SK-N-SH treated with all-trans-retinoic acid at 6 μM for 48 hours (cell line): Measurements from ENCODE around the gene ADCY5.

Experiments used
- ATAC-seq: fragments of 200-7000 bp; cut with Tn5 transposase; 3 replicates; pipeline ENCODE4 v1.9.1; 2020; ENCODE audit warnings: mild to moderate bottlenecking, moderate library complexity
- ARNTL ChIP-seq: fragments of 450-650 bp; formaldehyde crosslinking; IDR thresholded peaks from 2 replicates; pipeline ENCODE4 v1.5.0; 2020; ENCODE audit warnings: low read depth, mild to moderate bottlenecking, moderate library complexity, borderline replicate concordance
- BACH2 ChIP-seq: fragments of 250-450 bp; sonication (Bioruptor Pico); IDR thresholded peaks from 2 replicates; pipeline ENCODE4 v1.9.0; 2021; ENCODE audit warnings: mild to moderate bottlenecking, borderline replicate concordance
- CREB5 ChIP-seq: fragments of 250-450 bp; sonication (Bioruptor Pico); IDR thresholded peaks from 2 replicates; pipeline ENCODE4 v1.5.1; 2020; ENCODE audit warnings: low read depth, mild to moderate bottlenecking, moderate library complexity
- CSDC2 ChIP-seq: fragments of 250-450 bp; sonication (Bioruptor Pico); IDR thresholded peaks from 2 replicates; pipeline ENCODE4 v1.5.0; 2020; ENCODE audit warnings: mild to moderate bottlenecking, moderate library complexity
- CSRNP3 ChIP-seq: fragments of 250-450 bp; sonication (Bioruptor Pico); IDR thresholded peaks from 2 replicates; pipeline ENCODE4 v1.5.1; 2021; ENCODE audit warnings: mild to moderate bottlenecking, moderate library complexity
- ESRRG ChIP-seq: fragments of 250-450 bp; sonication (Bioruptor Pico); IDR thresholded peaks from 2 replicates; pipeline ENCODE4 v1.6.1; 2021; ENCODE audit warnings: mild to moderate bottlenecking
- GLIS3 ChIP-seq: fragments of 250-450 bp; sonication (Bioruptor Pico); IDR thresholded peaks from 2 replicates; pipeline ENCODE4 v1.5.0; 2020; ENCODE audit warnings: mild to moderate bottlenecking, moderate library complexity
- ISL1 ChIP-seq: fragments of 250-450 bp; sonication (Bioruptor Pico); IDR thresholded peaks from 2 replicates; pipeline ENCODE4 v2.1.2; 2022; ENCODE audit warnings: mild to moderate bottlenecking, moderate library complexity
- OSR1 ChIP-seq: fragments of 250-450 bp; sonication (Bioruptor Pico); IDR thresholded peaks from 2 replicates; pipeline ENCODE4 v1.8.0; 2022; ENCODE audit warnings: moderate library complexity, mild to moderate bottlenecking, inconsistent platforms
- PATZ1 ChIP-seq: fragments of 250-450 bp; sonication (Bioruptor Pico); IDR thresholded peaks from 2 replicates; pipeline ENCODE4 v1.8.0; 2020; ENCODE audit warnings: mild to moderate bottlenecking, moderate library complexity, borderline replicate concordance
- POU6F1 ChIP-seq: fragments of 250-450 bp; sonication (Bioruptor Pico); IDR thresholded peaks from 2 replicates; pipeline ENCODE4 v1.8.0; 2021; ENCODE audit warnings: low read depth, mild to moderate bottlenecking, moderate library complexity, borderline replicate concordance
- PPARA ChIP-seq: fragments of 250-450 bp; sonication (Bioruptor Pico); IDR thresholded peaks from 2 replicates; pipeline ENCODE4 v1.5.0; 2020; ENCODE audit warnings: mild to moderate bottlenecking, borderline replicate concordance
- RARB ChIP-seq: fragments of 250-450 bp; sonication (Bioruptor Pico); IDR thresholded peaks from 2 replicates; pipeline ENCODE4 v1.8.0; 2021; ENCODE audit warnings: mild to moderate bottlenecking, moderate library complexity
- SNAI2 ChIP-seq: fragments of 250-450 bp; sonication (Bioruptor Pico); IDR thresholded peaks from 2 replicates; pipeline ENCODE4 v1.5.0; 2020; ENCODE audit warnings: mild to moderate bottlenecking, moderate library complexity
- TCF4 ChIP-seq: fragments of 250-450 bp; sonication (Bioruptor Pico); IDR thresholded peaks from 2 replicates; pipeline ENCODE4 v1.8.0; 2021; ENCODE audit warnings: mild to moderate bottlenecking, moderate library complexity, borderline replicate concordance
- TOX ChIP-seq: fragments of 250-450 bp; sonication (Bioruptor Pico); IDR thresholded peaks from 2 replicates; pipeline ENCODE4 v1.8.0; 2021; ENCODE audit warnings: mild to moderate bottlenecking, moderate library complexity, borderline replicate concordance
- TSHZ2 ChIP-seq: fragments of 250-450 bp; sonication (Bioruptor Pico); IDR thresholded peaks from 2 replicates; pipeline ENCODE4 v1.5.0; 2020; ENCODE audit warnings: mild to moderate bottlenecking, moderate library complexity
- ZC3H10 ChIP-seq: fragments of 250-450 bp; sonication (Bioruptor Pico); IDR thresholded peaks from 2 replicates; pipeline ENCODE4 v1.5.1; 2021; ENCODE audit warnings: mild to moderate bottlenecking, moderate library complexity
- ZFP3 ChIP-seq: fragments of 250-450 bp; sonication (Bioruptor Pico); IDR thresholded peaks from 2 replicates; pipeline ENCODE4 v1.5.0; 2020; ENCODE audit warnings: mild to moderate bottlenecking, moderate library complexity
- ZFP30 ChIP-seq: fragments of 450-650 bp; formaldehyde crosslinking; IDR thresholded peaks from 2 replicates; pipeline ENCODE4 v1.5.0; 2022; ENCODE audit warnings: mild to moderate bottlenecking, moderate library complexity
- ZNF565 ChIP-seq: fragments of 450-650 bp; formaldehyde crosslinking; conservative IDR thresholded peaks from 2 replicates; pipeline ENCODE4 v1.5.0; 2020; ENCODE audit warnings: low read depth, mild to moderate bottlenecking, moderate library complexity
- ZNF70 ChIP-seq: fragments of 450-650 bp; formaldehyde crosslinking; IDR thresholded peaks from 2 replicates; pipeline ENCODE4 v1.5.0; 2020; ENCODE audit warnings: mild to moderate bottlenecking, moderate library complexity
- ZNF8 ChIP-seq: fragments of 450-650 bp; formaldehyde crosslinking; IDR thresholded peaks from 2 replicates; pipeline ENCODE4 v1.5.0; 2020; ENCODE audit warnings: mild to moderate bottlenecking, moderate library complexity

Gene ADCY5

GRCh38 chr3:123397921-123398785 lies 50.7 kb downstream of the ADCY5 start:
- TF ChIP-seq PATZ1 (CRISPR knock-in tag): no peak
- no peak for TF ChIP-seq ZFP30
- no peak for TF ChIP-seq ZFP3 (CRISPR knock-in tag)
- TF ChIP-seq CREB5: no peak
- no peak for TF ChIP-seq BACH2 (CRISPR knock-in tag)
- TF ChIP-seq TOX (CRISPR knock-in tag): no peak
- TF ChIP-seq ZNF565 (CRISPR knock-in tag): no peak
- TF ChIP-seq TCF4 (CRISPR knock-in tag): no peak
- no peak for TF ChIP-seq CSDC2
- no peak for TF ChIP-seq PPARA
- TF ChIP-seq ZC3H10 (CRISPR knock-in tag): no peak
- no peak for TF ChIP-seq ZNF70
- no peak for TF ChIP-seq SNAI2 (CRISPR knock-in tag)
- no peak for TF ChIP-seq GLIS3 (CRISPR knock-in tag)
- no peak for TF ChIP-seq POU6F1 (CRISPR knock-in tag)
- no peak for TF ChIP-seq ZNF8 (CRISPR knock-in tag)
- no peak for TF ChIP-seq ARNTL (CRISPR knock-in tag)
- no peak for TF ChIP-seq TSHZ2
- no peak for TF ChIP-seq RARB (CRISPR knock-in tag)
- no peak for TF ChIP-seq ESRRG (CRISPR knock-in tag)
- ATAC-seq: no peak

- TF ChIP-seq ZFP3 (CRISPR knock-in tag): no peak
- no peak for TF ChIP-seq ZC3H10 (CRISPR knock-in tag)
- no peak for TF ChIP-seq BACH2 (CRISPR knock-in tag)
- no peak for TF ChIP-seq RARB (CRISPR knock-in tag)
- TF ChIP-seq ZNF565 (CRISPR knock-in tag): no peak
- no peak for TF ChIP-seq PPARA
- no peak for TF ChIP-seq ZNF8 (CRISPR knock-in tag)
- no peak for TF ChIP-seq ZFP30
- no peak for TF ChIP-seq TSHZ2
- no peak for TF ChIP-seq OSR1 (CRISPR knock-in tag)
- TF ChIP-seq ISL1: no peak
- no peak for TF ChIP-seq PATZ1 (CRISPR knock-in tag)
- no peak for TF ChIP-seq CSRNP3 (CRISPR knock-in tag)
- no peak for TF ChIP-seq GLIS3 (CRISPR knock-in tag)
- no peak for TF ChIP-seq ESRRG (CRISPR knock-in tag)
- TF ChIP-seq CSDC2: no peak
- peak; percentile 40; the same call in 2 of the 3 replicates for ATAC-seq
Measured at GRCh38 chr3:123397050-123397590, 51.8 kb downstream of the ADCY5 start.
